Pons (tissue), 1 donor: ENCODE results near the gene LSS.
A peak's percentile ranks its signal among the peaks of the same experiment; 100 is the strongest.

Source experiments
- DNase-seq: peaks from one replicate; pipeline ENCODE4 v3.0.0-alpha.2; 2016; ENCODE audit warnings: low spot score

The LSS gene

DNA sequence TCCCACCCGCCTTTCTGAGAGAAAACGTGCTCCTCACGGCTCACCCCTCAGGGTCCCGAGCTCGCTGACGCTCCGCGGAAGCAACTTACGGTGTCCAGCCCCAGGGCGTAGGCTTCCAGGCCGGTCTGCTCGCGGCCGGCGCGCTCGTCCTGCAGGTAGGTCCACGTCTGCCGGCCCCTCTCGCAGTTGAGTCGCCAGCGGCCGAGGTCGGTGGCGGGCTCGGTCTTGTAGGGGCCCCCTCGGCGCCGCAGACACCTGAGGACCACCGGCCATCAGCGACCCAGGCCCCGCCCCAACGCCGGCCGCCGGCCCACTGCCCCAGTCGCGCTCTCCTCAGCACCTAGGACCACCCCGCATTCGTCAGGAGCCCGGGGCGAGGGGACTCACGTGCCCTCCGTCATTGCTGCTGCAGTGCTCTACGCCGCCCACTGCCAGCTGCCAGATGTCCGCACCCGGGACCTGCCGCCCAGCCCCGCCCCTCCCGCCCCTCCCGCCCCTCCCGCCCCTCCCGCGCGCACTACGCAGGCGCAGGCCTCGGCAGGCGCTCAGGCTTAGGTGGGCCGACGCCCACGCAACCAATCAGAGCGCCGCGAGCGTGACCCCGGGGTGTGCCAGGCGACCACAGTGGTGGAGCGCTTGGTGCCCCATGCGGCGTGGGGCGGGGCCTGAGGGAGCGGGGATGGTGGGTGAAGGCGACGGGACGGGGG is at the start of gene LSS:
LSS (minus strand) TSS at position 430 of the 707 bp plus-strand sequence; CDS start at position 401, 29 bp downstream.
- DNase-seq = peak; percentile 97

DNA sequence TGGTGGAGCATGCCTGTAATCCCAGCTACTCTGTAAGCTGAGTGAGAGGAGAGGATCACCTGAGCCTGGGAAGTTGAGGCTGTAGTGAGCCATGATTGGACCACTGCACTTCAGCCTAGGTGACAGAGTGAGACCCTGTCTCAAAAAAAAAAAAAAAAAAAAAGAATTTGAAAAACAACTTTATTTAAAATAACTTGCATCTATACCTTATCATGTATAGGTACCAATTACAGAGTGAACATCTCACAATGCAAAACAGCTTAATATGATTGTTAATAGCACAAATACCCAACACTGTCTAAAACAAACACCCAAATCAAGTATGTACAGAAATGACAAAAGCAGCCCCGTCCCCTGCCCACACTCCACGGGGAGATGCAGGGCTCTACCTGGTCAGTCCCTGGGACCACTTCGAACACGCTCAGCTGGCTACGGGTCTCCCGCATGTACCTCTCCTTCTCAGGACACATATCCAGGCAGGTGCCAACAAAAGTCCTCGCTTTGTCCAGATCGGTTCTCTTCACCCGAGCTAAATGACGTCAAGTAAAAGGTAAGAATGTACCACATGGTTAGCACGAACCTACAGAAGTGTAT is 46.3 kb upstream of the LSS start:
- DNase-seq = no peak

DNA sequence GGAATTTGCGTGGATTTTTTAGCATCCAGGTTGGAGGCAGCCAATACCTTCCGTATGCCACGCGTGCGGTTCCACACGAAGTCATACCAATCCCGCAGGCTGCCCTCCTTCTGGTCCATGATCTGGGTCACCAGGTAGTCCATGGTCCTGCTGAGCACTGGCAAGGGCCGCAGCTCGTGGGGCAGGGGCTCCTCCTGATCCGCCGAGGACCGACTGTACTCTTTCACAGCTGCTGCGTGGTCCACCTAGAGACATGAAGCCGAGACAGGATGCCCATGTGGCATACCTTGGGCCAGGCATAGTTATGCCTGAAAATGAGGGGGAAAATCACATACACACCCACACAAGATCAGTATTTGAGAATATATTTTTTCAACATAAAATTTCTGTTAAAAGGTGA is 44.8 kb upstream of the LSS start:
- no peak for DNase-seq

DNA sequence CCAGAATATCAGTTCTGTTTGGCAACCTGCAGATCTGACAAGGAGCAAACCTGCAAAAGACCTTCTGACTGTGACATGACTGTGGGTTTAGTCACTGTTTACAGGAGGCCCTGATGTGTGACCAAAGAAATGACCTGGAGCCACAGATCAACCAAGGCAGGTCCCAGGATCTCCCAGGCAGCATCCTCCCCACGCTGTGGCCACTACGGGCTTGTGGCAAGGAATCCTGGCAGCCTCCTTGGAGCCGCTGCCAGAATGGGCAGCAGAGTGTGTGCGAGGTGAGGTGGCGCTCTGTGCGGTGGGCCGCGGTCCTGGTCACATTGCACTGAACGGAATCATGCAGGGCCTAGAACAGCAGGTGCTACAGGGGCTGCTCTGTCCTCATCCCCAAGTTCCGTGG is 40.9 kb upstream of the LSS start:
- DNase-seq = no peak

DNA sequence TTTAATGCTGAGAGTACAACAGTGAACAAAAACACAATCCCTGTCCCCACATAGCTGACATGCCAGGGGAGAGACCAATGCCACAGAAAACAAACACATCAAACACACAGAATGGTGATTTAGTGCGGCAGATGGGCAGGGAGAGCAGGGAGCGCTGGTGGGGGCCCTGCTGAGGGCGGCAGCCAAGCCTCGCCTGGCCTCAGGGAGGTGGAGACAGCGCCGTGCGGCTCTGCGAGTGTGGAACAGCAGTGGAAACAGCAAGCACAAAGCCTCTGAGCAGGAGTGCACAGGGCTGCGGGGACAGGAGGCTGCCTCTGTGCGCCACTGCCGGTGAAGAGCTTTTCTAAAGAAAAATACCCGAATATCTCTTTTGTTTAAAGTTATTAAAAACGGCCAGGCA is 39.8 kb upstream of the LSS start:
- no peak for DNase-seq

DNA sequence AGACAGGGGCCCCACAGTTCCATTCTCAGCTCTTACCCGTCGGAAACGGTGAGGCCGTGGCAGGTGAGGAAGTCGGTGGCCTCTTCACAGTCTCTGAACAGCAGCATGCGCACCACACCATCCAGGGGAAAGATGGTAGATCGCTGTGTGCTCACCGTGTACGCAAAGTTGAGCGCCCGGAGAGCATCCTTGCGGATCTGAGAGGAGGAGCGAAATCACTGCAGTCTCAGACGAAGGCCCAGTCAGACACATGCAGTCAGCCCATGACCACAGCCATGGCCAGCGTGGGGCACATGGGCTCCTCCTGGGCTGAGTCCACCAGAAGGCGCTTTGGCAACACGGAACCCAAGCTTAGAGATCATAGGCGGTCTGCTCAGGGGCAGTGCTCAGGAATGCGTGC is 38.4 kb upstream of the LSS start:
- DNase-seq = no peak

DNA sequence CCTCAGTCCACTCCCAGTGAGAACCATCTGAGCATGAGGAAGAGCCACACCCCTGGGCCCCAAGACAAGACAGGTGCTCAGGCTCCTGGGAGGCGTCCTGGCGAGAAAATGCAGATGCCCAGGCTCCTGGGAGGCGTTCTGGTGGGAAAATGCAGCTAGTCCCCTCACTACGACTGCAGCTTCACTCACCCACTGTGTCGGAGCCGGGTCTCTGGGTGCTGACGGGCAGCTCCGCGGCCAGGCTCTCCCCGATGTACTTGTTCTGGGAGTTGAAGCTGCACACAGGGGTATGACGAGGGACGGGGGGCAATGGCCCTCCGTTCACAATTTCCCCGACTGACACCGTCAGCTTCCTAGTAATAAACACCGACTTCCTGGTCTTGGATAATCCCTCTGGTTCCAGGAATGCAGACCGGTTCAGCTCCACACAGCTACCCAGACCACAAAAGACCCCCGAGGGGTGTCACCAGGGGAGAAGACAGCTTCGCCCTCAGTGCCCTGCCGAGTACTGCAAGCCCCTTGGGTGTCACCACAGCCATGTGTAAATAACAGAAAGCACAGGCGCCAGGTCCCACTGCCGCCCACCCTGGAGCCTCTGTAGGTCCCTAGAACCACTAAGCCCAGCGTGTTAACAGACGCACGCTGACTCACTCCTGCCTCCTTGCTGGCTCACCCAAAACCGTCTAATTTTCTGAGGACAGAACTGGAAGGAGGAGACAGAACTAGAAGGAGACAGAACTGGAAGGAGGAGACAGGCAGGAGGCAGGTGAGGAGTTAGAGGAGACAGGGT is 37.4 kb upstream of the LSS start:
- DNase-seq = no peak

DNA sequence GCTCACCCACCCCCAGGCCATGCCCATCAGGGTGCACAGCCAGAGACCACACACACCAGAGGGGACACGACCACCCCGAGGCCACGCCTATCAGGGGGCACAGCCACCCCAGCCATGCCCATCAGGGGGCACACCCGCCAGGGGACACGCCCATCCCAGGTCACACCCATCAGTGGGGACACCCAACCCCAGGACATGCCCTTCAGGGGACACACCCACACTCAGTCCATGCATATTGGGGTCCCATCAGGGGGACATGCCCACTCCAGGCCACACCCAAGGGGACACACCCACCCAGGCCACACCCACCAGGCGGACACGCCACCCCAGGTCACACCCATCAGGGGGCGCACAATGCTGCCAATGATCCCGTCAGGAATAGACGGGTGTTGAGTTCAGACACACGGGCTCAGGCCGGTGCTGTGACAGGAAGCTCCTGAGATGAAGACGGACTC is 36.1 kb upstream of the LSS start:
- no peak for DNase-seq

DNA sequence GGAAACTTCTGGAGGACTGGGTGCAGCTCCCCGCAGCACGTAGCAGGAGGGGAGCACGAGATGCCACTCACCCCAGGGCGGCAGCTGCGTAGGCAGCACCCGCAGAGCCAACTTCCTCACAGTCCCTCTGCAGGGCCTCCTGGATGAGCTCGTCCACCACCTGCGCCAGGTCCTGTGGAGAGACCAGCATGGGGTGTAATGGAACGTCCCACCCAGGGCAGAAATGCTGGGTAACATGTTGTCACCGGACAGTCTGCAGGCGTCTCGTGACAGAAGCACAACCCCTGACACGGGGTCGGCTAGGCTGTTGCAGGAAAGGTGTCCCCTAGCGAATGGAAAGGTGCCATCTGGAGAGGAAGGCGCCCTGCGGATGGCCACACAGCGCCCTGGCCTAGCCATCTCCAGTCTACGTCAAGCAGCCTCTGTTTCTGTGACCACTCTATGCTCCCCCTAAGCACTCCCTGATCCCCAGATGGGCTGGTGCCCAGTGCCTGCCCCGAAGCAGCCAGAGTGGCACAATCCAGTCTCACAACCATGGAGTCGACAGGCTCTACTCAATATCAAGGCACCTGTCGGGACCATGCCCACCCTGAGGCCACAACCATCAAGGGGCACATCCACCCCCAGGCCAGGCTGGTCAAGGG is 35.6 kb upstream of the LSS start:
- no peak for DNase-seq

DNA sequence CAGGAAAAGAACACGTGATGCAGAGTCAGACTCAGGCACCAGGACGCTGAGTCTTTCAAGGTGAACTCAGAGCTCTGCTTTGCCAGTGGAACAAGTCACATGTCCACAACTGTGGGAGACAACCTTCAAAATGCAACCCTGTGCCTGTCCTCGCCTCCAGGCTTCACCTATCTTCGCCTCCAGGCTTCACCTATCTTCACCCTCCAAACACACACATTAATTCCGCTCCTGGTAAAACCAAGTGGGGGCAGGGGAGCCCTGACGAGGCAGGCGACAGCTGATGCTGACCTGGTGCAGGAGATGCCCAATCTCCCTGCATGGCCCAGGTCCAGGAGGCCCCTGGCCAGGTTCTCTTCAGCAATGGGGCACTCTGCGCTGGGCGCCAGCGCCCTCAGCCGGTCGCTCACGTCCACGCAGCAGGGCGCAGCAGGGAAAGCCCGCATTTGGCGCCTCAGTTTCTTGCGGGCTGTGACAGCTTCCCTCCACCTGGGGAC is 28.0 kb upstream of the LSS start:
- no peak for DNase-seq

DNA sequence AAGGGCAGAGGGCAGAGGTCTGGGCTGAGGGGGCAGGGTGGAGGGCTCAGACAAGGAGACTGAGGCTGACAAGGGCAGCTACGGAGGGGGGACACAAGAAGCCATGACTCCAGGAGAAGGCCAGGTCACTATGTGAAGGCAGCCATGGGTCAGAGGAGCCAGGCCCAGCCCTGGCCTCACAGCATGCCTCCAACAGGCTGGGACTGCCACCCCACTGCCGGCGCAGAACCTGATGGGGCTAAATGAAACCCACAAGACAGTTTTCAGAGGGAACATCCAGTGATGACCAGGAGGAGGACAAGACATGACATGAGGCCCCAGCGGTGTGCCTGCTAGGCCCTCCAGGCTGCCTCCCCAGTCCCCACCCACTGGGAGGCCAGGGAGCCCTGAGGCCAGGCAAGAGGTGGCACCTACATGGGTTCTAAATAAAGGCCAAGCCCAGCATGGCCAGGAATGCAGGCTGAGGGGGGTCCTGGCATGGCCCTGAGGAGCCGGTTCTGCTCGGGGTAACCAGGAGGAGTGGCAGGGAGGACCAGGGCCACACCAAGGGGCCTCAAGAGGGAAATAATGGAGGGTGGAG is 27.3 kb upstream of the LSS start:
- DNase-seq = no peak

DNA sequence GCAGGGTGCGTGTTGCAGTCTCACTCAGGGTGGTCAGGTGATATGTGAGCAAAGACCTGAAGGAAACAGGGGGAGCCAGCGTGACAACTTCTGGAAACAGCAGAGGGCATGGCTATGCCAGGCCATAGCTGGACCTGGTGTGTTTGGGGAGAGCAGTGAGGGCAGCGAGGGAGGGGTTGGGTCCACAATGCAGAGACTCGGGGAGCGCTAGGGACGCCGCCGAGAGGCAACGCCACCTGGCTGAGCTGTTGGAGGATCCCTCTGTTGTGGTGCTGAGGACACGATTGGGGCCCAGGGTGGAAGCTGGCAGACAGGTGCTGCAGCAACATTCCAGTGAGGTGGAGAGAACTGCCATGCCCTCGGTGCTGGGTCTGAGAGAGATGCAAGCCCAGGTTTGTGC is 26.6 kb upstream of the LSS start:
- DNase-seq = no peak

DNA sequence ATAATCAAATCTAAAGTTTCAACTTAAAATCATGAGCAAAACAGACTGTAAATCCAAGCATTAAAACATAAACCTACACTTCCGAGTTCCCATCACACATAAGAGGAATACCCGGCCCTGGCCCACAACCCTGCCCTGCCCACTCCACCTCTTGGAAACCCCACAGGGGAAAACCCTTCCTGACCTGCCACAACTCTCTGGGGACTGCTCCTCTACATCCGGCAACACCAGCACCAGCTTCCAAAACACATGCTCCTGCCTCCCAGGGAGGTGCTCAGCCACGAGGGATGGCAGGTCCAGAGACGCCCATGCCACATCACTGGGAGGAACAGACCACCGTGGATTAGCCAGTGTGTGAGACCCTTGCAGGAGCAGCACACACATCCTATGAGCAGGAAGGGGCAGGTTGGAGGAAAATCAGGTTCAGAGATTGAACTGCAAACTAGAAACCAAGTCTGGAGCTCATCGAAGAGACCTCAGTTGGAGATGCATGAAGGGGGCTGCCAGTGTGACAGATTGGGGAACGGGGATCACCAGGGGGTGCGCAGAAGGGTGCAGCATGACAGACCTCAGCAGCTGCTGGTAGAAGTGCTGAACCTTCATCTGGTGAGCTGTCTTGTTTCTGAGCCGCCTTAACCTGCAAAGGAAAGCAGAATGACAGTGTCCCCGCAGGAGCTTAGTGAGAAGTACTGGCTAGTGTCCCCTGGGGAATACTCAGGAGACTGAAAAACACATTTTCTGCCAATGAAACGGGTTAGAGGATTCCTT is 25.8 kb upstream of the LSS start:
- DNase-seq = no peak

DNA sequence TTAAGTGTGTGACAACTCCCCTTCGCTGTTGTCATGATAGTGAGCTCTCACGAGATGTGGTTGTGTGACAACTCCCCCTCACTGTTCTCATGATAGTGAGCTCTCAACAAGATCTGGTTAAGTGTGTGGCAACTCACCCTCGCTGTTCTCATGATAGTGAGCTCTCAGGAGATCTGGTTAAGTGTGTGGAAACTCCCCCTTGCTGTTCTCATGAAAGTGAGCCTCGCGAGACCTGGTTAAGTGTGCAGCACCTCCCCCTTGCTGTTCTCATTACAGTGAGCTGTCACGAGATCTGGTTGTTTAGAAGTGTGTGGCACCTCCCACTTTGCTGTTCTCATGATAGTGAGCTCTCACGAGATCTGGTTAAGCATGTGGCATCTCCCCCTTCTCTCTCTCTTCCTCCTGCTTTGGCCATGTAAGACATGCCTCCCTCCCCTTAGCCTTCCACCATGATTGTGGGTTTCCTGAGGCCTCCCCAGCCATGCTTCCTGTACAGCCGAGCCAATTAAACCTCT is 25.1 kb upstream of the LSS start:
- DNase-seq = no peak

DNA sequence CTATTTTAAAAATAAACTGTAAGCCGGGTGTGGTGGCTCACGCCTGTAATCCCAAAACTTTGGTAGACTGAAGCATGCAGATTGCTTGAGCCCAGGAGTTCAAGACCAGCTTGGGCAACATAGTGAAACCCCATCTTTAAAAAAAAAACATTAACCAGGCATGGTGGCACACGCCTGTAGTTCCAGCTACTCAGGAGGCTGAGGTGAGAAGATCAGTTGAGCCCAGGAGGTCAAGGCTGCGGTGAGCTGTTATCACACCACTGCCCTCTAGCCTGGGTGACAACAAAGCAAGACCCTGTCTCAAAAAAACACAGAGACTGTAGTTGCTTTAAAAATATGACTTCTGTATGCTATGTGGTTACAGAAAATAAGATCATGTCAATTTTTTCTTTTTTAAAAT is 24.3 kb upstream of the LSS start:
- no peak for DNase-seq

DNA sequence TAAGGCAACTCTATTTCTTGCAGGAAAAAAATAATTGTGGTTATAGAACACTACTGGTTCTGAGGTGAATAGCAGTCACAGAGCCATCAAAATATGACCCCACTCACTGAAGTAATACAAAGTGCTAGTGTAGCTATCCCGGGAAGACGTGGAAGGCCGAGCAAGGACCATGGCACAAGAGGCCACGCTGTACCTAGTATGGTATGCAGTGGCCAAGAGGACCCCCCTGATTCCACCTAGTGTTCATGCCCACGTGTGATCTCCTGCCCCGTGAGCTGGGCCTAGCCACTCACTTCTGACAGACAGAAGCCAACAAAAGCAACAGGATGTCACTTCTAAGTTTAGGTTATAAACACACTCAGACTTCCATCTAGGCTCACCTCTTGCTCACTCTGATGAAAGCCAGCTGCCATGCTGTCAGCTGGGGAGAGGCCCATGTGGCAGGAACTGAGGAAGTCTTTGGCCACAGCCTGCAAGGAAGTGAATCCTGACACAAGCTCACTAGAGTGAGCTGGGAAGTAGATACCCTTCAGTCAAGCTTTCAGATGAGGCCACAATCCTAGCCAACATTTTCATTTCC is 21.7 kb upstream of the LSS start:
- DNase-seq = no peak

DNA sequence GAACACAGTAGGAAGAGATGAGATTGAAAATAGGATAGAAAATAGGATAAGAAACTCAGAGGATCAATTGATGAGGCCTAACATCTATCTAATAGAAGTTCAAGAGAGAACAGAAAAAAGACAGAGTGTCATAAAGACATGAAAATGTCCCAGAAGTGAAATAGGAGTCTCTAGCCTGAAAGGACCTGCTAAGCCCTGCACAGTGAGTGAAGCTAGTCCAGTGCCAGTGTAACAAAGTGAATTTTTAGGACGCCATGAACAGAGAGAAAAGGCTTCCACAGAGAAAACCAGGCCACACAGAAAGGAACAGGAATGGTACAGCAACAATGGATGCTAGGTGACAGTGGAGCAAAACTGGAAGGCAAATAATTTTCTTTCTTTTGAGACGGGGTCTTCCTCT is 20.3 kb upstream of the LSS start:
- DNase-seq = no peak

DNA sequence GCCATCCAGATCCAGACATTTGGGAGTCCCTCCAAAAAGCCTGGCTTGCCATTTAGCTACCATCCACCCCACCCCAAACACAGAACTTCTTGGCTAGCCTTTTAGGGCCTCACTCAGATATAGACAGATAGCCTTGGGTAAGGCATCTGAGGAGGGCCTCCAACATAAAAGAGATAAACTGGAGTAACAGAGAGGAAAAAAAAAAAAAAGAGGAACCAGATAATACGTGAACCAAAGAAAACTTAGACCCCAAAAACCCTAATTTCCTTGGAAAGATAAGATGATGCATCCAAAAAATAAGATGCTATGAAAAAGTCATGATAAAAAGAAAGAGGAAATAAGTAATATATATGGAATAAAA is 19.8 kb upstream of the LSS start:
- no peak for DNase-seq

DNA sequence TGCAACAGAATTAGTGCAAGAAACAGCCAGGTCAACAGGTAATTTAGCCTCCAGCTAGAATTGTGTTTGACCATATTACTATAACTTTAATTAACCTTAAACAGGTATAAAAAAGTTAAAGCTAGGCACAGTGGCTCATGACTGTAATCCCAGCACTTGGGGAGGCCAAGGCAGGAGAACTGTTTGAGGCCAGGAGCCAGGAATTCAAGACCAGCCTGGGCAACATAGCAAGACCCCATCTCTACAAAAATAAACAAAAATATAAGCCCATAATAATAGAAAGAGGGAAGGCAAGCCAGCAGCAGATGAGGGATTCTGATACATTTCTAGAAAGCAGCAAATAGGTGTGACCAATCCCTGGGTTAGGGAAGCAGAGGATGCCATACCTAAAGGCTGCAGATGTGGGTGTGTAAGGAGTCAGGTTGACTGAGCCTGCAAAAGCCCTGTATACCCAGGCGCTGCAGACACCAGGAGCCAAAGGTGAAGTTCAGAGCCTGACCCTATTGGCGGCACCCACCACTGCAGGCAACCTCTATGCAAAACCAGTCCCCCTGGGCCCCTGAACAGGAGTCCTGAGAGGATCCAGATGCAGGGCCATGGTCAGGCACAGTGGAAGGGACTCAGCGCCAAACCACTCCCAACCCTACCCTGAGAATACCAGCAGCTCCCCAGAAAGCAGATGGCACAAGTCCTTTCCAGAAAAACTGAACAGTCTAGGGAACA is 19.3 kb upstream of the LSS start:
- DNase-seq = no peak

DNA sequence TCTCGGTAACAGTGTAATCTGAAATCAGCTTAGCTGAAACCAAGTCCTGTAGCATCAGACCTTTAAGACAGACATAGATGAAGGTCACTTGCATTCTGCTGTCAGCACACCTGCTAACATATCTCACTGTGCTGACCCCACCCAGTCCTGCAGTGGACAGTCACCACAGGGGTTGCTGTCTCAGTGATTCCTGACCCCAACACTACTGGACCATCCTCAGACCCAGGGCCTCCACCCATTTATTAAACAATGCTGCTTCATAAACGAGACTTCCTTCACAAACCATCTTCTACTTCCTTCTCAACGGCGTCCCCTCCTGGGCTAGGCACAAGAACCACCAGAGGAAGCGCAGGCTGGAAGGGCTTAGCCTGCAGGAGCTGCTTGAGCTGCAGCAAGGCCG is 17.8 kb upstream of the LSS start:
- no peak for DNase-seq
